Measurements from ENCODE around the gene WBP11.
"Not testable (repeated sequence)": the region's sequence is repeated elsewhere in the genome, so short reads cannot be mapped to it uniquely, and the experiment has no call there.

The WBP11 gene

GRCh38 chr12:14771651-14772137 lies 31.6 kb downstream of the WBP11 start:
- no peak for DNase-seq (ENCODE audit: low read depth)

GRCh38 chr12:14770496-14771461 lies 32.5 kb downstream of the WBP11 start:
- peak; percentile 72 for DNase-seq (ENCODE audit: low read depth)

GRCh38 chr12:14769969-14770495 lies 33.2 kb downstream of the WBP11 start:
- no peak for DNase-seq (ENCODE audit: low read depth)

- no peak for DNase-seq (ENCODE audit: low read depth)
Observed at GRCh38 chr12:14769466-14769968, 33.8 kb downstream of the WBP11 start.

- no peak for DNase-seq (ENCODE audit: low read depth)
Observed at GRCh38 chr12:14768823-14769405, 34.4 kb downstream of the WBP11 start.

- no peak for DNase-seq (ENCODE audit: low read depth)
Observed at GRCh38 chr12:14767617-14768016, 35.7 kb downstream of the WBP11 start.

GRCh38 chr12:14766649-14767215 lies 36.5 kb downstream of the WBP11 start:
- DNase-seq (ENCODE audit: low read depth), result no peak

- not testable (repeated sequence) for DNase-seq (ENCODE audit: low read depth)
Observed at GRCh38 chr12:14766020-14766419, 37.3 kb downstream of the WBP11 start.

GRCh38 chr12:14765398-14765797 lies 37.9 kb downstream of the WBP11 start:
- no peak for DNase-seq (ENCODE audit: low read depth)

GRCh38 chr12:14759711-14760280 lies 43.5 kb downstream of the WBP11 start:
- not testable (repeated sequence) for DNase-seq (ENCODE audit: low read depth)

- no peak for DNase-seq (ENCODE audit: low read depth)
Observed at GRCh38 chr12:14756334-14757143, 46.7 kb downstream of the WBP11 start.

- DNase-seq (ENCODE audit: low read depth), result no peak
Observed at GRCh38 chr12:14751986-14752385, 51.3 kb downstream of the WBP11 start.

- DNase-seq (ENCODE audit: low read depth), result no peak
Observed at GRCh38 chr12:14743061-14743460, 60.2 kb downstream of the WBP11 start.

- no peak for DNase-seq (ENCODE audit: low read depth)
Observed at GRCh38 chr12:14741942-14742341, 61.3 kb downstream of the WBP11 start.

GRCh38 chr12:14741153-14741552 lies 62.1 kb downstream of the WBP11 start:
- DNase-seq (ENCODE audit: low read depth), result no peak

GRCh38 chr12:14736441-14736840 lies 66.8 kb downstream of the WBP11 start:
- DNase-seq (ENCODE audit: low read depth), result not testable (repeated sequence)

Measured in non-pigmented ciliary epithelial cell (primary cell).